ENCODE results near the gene ZBTB40. TPM values are rescaled to one million over a fixed set of nuclear protein-coding genes. Genes with fewer than 3 reads are reported as not detected.

ZBTB40 gene
- total RNA-seq, 1 experiment from 2014 or later = 16.3 TPM

GRCh38 chr1:22457836-22458235 is 6.2 kb downstream of the ZBTB40 start:
- H2AK5ac ChIP-seq (ENCODE audit: insufficient read length, low read length) = no peak overlapping the region
- Mint-ChIP-seq H3K36me3 (ENCODE audit: insufficient read depth in 1 of 3, low read depth in 3 of 3) (no peaks in the 10 kb centered on the region), H3K27me3 (ENCODE audit: low read depth) (no peaks in the 10 kb centered on the region), H3K4me1 (peaks cover 21 to 24% of the 10 kb centered on the region in 2 experiments), H3K9me3 (no peaks in the 10 kb centered on the region), H3K4me3 (no peak overlapping the region), H3K27ac (no peak overlapping the region)
- H2BK120ac ChIP-seq (ENCODE audit: low read depth, low read length, poor library complexity, severe bottlenecking) = no peak overlapping the region
- no peak overlapping the region for H3K56ac ChIP-seq (ENCODE audit: insufficient read length, low read depth, low read length)
- H3K9ac ChIP-seq (ENCODE audit: extremely low read depth, insufficient read length, low read length) = no peak overlapping the region
- no peak overlapping the region for H4K8ac ChIP-seq (replicated peaks; ENCODE audit: insufficient read length, low read depth, low read length)
- no peaks in the 10 kb centered on the region for H3K4me1 ChIP-seq (ENCODE audit: insufficient read depth, low read length)
- no peak overlapping the region for H4K5ac ChIP-seq (ENCODE audit: insufficient read length, low read depth, low read length)
- H3K14ac ChIP-seq (ENCODE audit: insufficient read depth, low read length) = no peak overlapping the region
- no peaks in the 10 kb centered on the region for H4K20me1 ChIP-seq (ENCODE audit: control insufficient read depth, insufficient read depth, insufficient read length)
- H2BK20ac ChIP-seq (ENCODE audit: low read depth, low read length, poor library complexity, severe bottlenecking) = no peak overlapping the region
- H3K79me2 ChIP-seq (ENCODE audit: insufficient read depth, low read length) = no peaks in the 10 kb centered on the region; the same call in 1 of the 2 replicates
- no peak overlapping the region for H3K4ac ChIP-seq (ENCODE audit: low read depth, low read length)
- no peaks in the 10 kb centered on the region for H3K23me2 ChIP-seq (ENCODE audit: insufficient read length, low read depth, low read length, poor library complexity, severe bottlenecking)
- H3K4me2 ChIP-seq (ENCODE audit: insufficient read depth, insufficient read length, low read length) = no peak overlapping the region
- H2BK15ac ChIP-seq (ENCODE audit: low read depth, low read length) = no peak overlapping the region
- no peaks in the 10 kb centered on the region for H3K79me1 ChIP-seq (ENCODE audit: insufficient read depth, low read depth, low read length, poor library complexity, severe bottlenecking)
- H3K18ac ChIP-seq (ENCODE audit: insufficient read length, low read depth, low read length) = no peak overlapping the region
- no peaks in the 10 kb centered on the region for H3K9me3 ChIP-seq (ENCODE audit: control insufficient read depth, low read depth, low read length)
- H3K23ac ChIP-seq (ENCODE audit: insufficient read length, low read depth, low read length) = no peak overlapping the region
- no peak overlapping the region for H3T11ph ChIP-seq (ENCODE audit: low read length)
- TF ChIP-seq, protein P1, sequence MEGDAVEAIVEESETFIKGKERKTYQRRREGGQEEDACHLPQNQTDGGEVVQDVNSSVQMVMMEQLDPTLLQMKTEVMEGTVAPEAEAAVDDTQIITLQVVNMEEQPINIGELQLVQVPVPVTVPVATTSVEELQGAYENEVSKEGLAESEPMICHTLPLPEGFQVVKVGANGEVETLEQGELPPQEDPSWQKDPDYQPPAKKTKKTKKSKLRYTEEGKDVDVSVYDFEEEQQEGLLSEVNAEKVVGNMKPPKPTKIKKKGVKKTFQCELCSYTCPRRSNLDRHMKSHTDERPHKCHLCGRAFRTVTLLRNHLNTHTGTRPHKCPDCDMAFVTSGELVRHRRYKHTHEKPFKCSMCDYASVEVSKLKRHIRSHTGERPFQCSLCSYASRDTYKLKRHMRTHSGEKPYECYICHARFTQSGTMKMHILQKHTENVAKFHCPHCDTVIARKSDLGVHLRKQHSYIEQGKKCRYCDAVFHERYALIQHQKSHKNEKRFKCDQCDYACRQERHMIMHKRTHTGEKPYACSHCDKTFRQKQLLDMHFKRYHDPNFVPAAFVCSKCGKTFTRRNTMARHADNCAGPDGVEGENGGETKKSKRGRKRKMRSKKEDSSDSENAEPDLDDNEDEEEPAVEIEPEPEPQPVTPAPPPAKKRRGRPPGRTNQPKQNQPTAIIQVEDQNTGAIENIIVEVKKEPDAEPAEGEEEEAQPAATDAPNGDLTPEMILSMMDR (conservative IDR thresholded peaks at IDR 0.05) = no peak
- no peak overlapping the region for H3K27ac ChIP-seq (ENCODE audit: insufficient read length, low read depth, low read length)
- H2AFZ ChIP-seq (ENCODE audit: low read length) = no peak overlapping the region
- H2BK5ac ChIP-seq (ENCODE audit: insufficient read length, low read length) = no peak overlapping the region
- no peak for DNase-seq
- no peak overlapping the region for H4K91ac ChIP-seq (ENCODE audit: insufficient read length, low read depth, low read length)
- H3K27me3 ChIP-seq (ENCODE audit: insufficient read depth, low read length) = no peaks in the 10 kb centered on the region; the same call in 1 of the 2 replicates
- no peak overlapping the region for H2BK12ac ChIP-seq (ENCODE audit: insufficient read length, low read depth, low read length)
